GM21576 (cell line): Measurements from ENCODE around the gene PPP2R5E.
"Not testable (repeated sequence)": the region's sequence is repeated elsewhere in the genome, so short reads cannot be mapped to it uniquely, and the experiment has no call there.

Experiments
- ATAC-seq: cut with Tn5 transposase; IDR thresholded peaks from one replicate; pipeline ENCODE4 v1.9.1; 2021; ENCODE audit warnings: mild to moderate bottlenecking, moderate library complexity; ENCODE audit not compliant: unreplicated experiment

Gene PPP2R5E

DNA sequence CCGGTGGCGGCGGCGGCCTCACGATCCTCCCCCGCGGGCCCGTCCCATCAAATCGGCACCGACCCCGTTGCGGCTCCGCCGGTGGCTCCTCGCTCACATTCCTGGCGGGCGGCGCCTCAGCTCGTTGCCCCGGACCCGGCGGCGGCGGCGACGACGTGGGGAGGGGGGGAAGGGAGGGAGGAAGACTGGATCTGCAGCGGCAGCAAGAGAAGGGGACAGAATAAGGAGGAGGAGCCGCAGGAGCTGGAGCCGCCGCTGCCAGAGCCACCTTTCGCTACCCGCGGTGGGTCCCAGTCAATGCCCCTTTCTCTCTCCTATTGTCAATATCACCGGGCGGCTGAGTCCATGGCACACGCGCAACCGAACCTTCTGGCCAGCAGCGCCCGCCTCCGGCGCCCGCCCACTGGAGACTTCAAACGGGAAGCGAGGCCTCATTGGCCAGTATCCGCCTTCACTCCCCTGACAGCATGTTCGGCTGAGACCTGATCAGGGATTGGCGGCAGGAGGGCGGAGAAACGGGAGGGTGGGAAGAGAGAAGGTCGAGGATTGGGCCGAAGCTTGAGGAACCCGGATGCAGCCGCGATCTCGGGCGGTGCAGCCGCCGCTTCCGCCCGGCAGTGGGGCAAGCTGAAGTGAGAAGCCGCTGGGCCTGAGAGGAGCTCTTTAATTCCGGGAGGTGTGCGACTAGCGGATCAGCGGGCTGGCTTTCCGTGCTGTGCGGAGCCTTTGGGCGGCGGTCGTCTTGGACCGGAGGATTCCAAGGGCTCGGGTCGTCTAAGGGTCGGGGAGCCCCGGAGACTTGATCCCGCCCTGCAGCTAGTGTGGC, at the start of gene PPP2R5E:
Gene PPP2R5E, minus strand, starts transcription at position 378 of the 826 bp plus-strand sequence. CDS start 3,692 bp downstream, outside the sequence.
- ATAC-seq = peak; percentile 95

DNA sequence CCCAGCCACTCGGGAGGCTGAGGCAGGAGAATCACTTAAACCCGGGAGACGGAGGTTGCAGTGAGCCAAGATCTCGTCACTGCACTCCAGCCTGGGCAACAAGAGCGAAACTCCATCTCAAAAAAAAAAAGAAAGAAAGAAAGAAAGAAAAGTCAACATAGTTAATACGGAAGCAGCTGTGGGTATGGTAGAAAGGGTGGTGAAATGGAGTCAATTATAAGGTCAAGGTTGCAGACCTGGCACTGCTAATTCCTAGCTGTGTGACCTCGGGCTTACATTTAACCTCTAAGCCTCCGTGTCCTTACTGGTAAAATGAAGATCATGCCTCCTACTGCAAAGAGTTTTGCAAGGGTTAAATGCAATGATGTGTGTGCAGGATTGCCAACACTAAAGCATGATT, 39.9 kb upstream of the PPP2R5E start:
- ATAC-seq = not testable (repeated sequence)

DNA sequence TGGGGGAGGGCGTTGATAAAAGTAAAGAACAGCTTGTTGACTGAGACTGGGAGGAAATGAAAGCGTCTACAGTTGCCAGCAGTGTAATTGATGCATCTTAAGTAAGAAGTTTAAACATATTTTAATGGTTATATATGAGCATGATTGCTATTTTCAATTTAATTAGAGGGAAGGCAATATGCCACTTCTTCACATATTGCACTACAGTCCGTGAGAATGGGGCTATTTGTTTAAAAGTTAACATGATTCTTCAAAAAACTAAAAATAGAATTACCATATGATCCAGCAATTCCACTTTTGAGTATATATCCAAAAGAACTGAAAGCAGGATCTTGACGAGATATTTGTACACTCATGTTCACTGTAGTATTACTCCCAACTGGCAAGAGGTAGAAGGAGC, 38.3 kb upstream of the PPP2R5E start:
- no peak for ATAC-seq

DNA sequence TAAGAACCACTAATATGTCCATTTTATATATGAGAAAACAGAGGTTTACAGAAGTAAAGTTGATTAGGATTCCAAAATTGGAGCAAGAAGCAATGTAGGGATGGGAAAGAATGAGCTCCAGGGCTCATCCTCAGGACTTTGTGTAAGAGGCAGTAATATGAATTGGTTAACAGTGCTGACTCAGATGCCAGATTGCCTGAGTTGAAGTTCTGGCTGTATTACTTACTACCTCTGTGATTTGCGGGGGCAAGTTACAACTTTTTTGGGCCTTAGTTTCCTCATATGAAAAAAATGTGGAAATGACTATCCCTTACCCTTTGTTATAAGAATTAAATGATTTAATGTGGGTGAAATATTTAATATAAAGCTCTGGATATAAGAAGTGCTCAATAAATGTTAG, 35.1 kb upstream of the PPP2R5E start:
- no peak for ATAC-seq

DNA sequence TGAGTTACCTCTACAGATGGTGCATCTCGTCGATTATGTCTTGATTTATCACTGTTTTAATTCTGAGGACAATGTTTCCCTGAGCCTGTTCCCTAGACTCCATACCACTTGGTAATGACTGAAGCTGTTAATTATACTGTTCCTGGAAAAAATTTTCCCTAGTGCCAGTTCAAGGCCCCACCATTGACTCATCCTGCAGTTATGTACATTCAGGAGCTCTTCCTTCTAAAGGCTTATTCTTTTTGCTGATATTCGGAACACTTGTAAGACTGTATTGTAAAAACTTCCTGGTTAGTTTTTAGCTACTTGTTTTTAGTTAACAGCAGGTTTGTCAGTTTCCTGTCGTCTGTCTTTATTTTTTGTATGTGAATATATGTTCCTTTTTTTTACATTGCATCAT, 30.4 kb upstream of the PPP2R5E start:
- ATAC-seq = no peak

DNA sequence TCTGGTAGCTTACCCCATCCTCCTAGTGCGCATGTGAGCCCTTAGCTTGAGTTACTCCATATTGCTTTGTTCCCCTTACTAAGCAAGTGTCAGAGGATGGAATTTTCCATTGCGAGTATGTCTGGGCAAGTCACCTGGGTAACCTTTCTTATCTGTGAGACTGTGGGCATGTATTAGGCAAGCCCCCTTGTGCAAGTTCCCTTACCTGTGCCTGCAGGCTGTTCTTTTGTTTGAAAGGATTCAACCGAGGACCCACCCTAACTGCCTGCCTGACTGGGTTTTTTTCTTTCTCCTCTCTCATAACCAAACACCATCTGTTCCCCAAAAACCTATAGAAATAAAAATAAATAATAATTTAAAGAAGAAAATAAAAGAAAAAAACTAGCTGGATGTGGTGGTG, 22.3 kb upstream of the PPP2R5E start:
- no peak for ATAC-seq

DNA sequence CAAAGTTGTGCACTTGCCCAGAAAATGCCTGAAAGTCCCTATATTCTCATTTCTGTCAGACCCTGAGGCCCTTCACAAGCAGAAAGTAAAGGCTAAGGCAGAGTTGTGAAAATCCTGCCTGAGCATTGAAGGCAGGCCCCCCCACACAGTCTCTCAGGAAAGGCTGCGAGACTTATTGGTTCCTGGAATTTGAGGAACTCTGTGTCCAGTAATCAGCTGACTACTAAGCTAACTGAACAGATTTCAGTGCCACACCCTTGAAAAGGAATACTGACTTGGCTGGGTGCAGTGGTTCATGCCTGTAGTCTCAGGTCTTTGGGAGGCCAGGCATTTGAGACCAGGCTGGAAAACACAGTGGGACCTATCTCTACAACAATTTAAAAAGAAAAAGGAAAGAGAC, 21.1 kb upstream of the PPP2R5E start:
- ATAC-seq = no peak

DNA sequence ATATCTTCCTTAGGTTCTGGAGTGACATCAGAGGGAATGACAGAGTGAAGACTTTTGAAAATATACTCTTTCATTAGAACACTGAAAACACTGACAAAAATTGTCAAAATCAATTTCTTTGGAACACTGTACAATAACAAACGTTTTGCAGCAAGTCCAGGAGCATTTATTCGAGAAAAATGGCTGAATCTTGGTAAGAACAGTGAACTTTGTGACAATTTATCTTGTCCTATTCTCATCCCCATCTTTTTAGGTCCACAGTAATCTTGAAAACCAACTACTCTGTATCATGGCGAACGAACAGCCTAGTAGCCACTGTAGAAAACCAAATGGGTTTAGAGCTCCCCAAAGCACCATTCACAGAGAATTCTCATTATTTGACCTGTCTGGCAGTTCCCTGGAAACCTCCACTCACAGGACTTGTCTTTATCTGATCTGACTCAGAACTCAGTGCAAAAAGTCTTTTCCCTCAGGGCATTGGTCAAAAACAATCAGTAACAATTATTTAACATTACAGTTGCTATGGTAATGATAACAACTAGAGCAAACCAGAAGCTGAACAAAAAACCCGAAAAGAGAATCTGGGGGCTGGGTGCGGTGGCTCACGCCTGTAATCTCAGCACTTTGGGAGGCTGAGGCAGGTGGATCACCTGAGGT, 20.3 kb upstream of the PPP2R5E start:
- ATAC-seq = no peak

DNA sequence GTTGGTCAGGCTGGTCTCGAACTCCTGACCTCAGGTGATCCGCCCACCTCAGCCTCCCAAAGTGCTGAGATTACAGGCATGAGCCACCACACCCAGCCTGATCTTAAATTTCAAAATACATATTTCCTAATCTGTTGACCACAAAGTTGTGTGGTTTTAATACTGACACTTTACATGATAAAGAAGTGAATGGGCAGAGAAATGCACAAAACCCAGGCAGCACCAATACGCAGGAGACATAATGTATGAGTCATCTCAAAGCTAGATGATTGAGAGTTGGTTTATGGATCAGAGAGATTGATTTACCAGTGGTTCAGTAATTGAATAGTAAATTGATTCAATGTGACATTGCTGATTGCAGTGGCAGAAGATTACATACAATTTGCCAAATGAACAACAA, 19.2 kb upstream of the PPP2R5E start:
- no peak for ATAC-seq

DNA sequence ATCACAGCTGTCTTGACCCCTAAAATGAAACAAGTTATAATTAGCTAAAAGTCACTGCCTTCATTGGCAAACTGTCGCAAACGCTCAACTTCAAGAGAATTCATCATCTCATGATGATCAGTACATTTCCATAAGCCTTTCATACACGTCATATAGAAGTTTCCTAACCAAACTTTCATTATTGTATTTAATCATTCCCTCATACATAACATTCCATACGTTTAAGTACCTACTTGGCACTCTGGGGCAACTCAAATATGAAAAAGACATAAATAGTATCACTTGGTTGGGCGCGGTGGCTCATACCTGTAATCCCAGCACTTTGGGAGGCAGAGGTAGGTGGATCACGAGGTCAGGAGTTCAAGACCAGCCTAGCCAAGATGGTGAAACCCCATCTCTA, 12.4 kb upstream of the PPP2R5E start:
- ATAC-seq = no peak

DNA sequence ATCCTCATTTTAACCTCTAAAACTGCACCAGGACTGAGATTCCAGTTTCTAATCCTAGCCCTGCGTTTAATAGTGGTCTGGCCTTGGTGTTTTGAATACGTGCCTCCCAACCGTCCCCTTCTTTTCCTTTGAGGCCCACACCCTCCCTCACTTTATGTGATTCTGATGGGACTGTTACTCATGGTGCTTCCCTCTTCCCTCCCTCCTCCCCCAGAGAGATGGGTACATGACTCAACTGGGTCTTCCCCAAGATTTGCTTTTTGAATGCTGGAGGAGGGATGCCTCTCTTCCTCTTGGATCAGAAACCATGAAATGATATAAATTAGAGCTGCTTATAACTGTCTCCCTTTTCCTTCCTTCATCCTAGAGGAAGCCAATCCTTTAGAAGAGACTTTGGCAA, 8.2 kb upstream of the PPP2R5E start:
- ATAC-seq = no peak

DNA sequence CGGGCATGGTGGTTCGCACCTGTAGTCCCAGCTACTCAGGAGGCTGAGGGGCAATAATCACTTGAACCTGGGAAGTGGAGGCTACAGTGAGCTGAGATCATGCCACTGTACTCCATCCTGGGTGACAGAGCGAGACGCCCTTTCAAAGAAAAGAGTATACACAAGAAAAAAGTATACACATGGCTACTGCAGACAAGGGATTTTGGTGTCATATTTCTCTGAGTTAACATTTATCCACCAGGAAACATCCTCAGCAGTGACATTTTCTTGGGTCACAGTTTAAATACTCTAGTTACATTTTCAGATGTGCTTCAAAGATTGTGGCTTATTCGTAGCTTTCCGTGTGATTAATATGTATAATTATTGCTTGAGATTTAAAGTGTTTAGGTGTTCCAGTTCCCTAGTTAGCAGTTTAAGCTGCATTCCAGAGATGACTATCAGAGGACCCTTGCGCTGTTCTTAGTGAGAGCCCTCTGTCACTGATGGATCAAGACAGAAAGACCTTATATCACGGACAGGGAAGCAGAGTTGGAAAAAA, 4.7 kb upstream of the PPP2R5E start:
- no peak for ATAC-seq

DNA sequence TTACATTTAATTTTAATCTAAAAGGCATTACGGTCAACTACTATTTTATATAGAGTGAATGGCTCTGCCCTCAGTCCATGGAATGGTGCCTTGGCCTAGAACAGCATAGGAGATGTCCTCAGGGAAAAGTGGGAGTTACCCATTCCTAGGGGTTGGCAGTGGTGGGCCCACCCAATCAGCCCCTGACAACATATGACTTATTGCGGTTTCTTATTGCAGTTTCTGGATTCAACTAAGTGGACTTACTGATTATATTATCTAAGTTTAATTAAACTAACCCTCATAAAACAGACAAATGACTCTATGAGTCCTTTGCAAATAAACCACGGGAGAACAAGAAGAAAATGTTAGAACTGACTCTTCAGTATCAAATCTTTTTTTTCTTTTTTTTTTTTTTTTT, 2.3 kb upstream of the PPP2R5E start:
- ATAC-seq = no peak

DNA sequence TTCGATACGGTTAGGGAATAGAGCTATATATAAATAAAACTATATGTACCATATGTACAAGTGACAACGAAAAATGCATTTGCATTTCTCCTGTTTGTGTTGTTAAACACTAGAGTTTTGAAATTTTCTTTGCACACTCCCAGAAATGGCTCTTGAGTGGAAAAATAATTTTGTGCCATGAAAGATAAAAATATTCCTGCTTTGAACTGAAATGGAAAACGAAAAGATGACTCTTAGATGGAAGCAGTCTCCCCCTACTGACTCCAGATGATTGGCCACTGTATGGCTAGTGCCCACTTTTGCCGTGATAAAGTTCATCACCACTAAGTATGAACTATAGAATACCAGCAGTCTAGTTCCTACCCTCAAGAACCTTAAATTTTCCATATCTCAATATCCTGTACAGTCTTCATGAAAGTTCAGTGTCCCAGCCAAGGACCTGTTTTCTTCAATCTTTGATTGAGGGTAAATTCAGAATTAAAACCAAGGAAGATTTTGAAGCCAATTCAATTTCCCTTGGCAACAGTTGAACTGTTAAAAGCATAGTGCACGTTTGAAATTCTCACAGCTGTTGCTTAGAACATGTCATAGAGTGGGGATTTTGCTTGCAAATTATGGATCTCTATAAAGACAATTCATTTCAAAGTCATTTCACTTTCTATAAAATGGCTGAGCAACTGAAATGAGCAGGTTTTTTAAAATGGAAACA, 1.6 kb upstream of the PPP2R5E start:
- ATAC-seq = no peak

DNA sequence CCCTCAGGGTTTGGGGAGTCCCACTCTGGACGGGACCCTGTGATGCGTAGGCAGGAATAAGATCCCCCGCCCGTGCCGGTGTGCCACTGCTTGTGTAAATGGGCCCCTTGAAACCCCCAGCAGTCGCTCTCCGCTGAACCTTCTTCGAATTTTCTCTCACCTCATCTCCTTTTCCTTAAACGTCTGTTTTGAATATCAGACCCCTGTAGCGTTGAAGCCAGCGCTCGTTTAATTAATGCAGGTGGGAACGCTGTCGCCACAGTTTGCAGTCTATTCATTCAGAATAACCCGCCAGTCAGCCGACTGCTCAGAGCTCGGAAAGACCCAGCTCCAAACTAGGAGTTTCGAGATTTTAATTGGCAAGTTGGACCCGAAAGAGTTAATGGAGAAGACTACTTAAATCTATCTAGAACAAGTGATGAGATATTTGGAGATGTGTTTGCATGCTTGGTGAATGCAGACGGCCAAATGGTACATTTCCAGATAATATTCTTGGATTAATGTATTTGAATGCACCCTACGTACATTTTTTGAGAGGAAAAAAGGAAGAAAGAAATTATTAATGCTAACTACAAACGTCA, 739 bp upstream of the PPP2R5E start:
- peak; percentile 16 for ATAC-seq

DNA sequence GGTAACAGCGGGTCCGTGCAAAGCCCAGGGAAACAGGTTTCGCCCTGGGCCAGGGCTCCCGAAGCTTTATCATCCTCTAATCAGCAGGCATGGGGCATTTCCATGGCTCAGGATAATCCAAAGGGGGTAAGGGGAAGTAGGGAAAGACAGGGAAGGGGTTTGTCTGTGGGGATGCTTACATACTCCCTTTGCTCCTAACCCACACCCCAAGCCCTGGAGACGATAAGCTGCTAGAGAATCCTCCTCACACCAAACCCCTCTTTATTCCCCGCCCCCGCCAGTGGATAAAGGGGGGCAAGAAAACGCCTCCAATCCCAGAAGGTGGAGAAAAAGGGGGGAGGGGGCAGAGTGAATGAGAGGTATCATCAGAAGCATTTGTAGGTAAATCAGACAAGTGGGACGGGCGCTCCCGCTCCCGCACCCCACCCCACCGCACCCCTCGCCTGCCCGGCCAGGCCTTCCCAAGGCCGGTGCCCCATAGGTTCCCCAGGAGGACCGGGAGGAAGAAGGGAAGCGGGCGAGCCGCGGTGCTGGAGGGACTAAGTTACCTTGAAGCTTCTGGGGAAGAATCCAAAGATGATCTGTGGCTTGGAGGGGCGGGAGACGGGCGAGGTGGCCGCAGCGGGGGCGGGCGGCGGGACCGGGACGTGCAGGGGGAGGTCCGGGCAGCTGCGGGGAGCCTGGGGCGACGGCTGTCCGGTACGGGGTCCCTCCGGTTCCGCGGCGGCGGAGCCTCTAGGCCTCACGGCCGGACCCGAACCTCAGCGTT, 762 bp downstream of the PPP2R5E start:
- peak; percentile 7 for ATAC-seq

DNA sequence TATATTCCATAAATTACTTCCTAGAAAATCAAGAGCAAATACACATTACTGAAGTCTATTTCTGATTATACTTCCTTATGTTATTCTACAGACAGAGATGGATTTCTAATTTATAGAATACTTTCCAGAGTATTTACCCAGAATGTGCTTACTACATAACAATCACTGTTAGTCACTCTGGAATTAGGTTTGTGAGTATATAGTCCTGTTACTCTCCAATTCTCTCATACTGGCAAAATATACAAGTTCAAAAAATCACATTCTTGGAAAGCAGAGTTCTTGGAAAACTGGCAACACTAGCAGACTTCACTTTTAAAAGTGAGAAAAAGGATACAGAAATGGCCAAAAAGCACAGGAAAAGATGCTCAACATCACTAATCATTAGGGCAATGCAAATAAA, 7.3 kb downstream of the PPP2R5E start:
- no peak for ATAC-seq

DNA sequence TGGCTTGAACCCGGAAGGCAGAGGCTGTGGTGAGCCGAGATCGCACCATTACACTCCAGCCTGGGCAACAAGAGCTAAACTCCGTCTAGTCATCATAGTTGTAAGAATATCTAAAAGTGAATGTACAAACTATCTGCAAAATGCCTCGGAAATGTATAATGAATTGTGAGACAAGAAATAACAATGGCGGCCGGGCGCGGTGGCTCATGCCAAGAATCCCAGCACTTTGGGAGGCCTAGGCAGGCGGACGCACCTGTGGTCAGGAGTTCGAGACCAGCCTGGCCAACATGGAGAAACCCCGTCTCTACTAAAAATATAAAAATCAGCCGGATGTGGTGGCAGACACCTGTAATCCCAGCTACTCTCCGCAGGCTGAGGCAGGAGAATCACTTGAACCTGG, 9.7 kb downstream of the PPP2R5E start:
- ATAC-seq = no peak

DNA sequence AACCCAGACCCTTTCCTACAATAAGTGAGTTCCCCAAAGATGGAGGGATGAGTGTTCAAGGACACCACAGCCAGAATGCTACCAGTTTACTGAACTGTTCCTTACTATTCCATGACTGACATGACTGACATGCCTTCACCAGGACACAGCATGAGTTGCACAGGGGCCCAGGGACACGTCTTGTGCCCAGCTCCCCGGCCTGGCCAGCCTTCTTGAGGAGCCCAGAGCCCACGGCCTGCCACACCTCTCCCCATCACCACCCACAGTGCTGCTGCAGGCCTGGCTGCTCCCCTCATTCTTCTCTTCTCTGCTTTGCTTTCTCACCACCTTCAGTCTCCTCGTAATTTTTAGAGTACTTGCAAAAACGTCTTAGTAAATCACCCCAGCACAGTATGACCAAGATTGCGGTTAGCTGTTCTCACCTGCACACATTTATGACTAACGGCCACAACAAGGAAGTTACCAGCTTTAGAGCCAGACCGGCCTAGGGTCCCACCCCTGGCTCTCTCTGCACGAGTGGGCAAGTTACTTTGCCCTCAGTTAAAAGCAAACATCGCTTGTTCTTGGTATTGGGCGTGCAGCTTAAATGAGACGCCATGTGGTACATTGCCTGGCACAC, 18.5 kb downstream of the PPP2R5E start:
- ATAC-seq = peak; percentile 88
